HL-60 (cell line): ENCODE data around the gene SLC25A25.
"Not testable (repeated sequence)": the region's sequence is repeated elsewhere in the genome, so short reads cannot be mapped to it uniquely, and the experiment has no call there.

Experiments
- GABPA ChIP-seq: IDR thresholded peaks from 2 replicates; pipeline ENCODE4 v1.6.1; 2012; ENCODE audit warnings: low read depth
- POLR2AphosphoS5 ChIP-seq: IDR thresholded peaks from 2 replicates; pipeline ENCODE4 v1.6.1; 2012; ENCODE audit warnings: low read depth
- TF ChIP-seq, protein P1 (sequence below): IDR thresholded peaks from one replicate; pipeline ENCODE4 v1.5.1; 2011; ENCODE audit warnings: low read length, control low read depth, inconsistent platforms; ENCODE audit not compliant: insufficient read depth
- TF ChIP-seq, protein P2 (sequence below): IDR thresholded peaks from 2 replicates; pipeline ENCODE4 v1.6.1; 2012; ENCODE audit warnings: low read depth; ENCODE audit not compliant: insufficient replicate concordance

DNA sequence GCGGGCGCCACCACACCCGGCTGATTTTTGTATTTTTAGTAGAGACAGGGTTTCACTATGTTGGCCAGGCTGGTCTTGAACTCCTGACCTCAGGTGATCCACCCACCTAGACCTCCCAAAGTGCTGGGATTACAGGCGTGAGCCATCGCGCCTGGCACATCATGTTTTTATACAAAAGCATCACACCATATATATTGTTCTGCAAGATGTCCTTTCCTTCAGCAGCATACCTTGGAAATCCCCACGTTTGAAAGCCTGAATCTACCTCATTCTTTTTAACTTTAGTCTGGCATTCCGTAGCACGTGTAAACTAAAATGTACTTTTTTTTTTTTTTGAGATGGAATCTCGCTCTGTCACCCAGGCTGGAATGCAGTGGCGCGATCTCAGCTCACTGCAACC, 44.4 kb upstream of the SLC25A25 start:
- TF ChIP-seq, protein P1, sequence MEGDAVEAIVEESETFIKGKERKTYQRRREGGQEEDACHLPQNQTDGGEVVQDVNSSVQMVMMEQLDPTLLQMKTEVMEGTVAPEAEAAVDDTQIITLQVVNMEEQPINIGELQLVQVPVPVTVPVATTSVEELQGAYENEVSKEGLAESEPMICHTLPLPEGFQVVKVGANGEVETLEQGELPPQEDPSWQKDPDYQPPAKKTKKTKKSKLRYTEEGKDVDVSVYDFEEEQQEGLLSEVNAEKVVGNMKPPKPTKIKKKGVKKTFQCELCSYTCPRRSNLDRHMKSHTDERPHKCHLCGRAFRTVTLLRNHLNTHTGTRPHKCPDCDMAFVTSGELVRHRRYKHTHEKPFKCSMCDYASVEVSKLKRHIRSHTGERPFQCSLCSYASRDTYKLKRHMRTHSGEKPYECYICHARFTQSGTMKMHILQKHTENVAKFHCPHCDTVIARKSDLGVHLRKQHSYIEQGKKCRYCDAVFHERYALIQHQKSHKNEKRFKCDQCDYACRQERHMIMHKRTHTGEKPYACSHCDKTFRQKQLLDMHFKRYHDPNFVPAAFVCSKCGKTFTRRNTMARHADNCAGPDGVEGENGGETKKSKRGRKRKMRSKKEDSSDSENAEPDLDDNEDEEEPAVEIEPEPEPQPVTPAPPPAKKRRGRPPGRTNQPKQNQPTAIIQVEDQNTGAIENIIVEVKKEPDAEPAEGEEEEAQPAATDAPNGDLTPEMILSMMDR: not testable (repeated sequence)
- TF ChIP-seq, protein P2, sequence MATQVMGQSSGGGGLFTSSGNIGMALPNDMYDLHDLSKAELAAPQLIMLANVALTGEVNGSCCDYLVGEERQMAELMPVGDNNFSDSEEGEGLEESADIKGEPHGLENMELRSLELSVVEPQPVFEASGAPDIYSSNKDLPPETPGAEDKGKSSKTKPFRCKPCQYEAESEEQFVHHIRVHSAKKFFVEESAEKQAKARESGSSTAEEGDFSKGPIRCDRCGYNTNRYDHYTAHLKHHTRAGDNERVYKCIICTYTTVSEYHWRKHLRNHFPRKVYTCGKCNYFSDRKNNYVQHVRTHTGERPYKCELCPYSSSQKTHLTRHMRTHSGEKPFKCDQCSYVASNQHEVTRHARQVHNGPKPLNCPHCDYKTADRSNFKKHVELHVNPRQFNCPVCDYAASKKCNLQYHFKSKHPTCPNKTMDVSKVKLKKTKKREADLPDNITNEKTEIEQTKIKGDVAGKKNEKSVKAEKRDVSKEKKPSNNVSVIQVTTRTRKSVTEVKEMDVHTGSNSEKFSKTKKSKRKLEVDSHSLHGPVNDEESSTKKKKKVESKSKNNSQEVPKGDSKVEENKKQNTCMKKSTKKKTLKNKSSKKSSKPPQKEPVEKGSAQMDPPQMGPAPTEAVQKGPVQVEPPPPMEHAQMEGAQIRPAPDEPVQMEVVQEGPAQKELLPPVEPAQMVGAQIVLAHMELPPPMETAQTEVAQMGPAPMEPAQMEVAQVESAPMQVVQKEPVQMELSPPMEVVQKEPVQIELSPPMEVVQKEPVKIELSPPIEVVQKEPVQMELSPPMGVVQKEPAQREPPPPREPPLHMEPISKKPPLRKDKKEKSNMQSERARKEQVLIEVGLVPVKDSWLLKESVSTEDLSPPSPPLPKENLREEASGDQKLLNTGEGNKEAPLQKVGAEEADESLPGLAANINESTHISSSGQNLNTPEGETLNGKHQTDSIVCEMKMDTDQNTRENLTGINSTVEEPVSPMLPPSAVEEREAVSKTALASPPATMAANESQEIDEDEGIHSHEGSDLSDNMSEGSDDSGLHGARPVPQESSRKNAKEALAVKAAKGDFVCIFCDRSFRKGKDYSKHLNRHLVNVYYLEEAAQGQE: not testable (repeated sequence)
- not testable (repeated sequence) for TF ChIP-seq GABPA, POLR2AphosphoS5
